Activated gamma-delta T cell treated with anti-CD3 and anti-CD28 coated beads, Interleukin-2, amount 50 U/mL, for 16 hours (primary cell): ENCODE results near the gene TGIF2.
"Not testable (repeated sequence)": the region's sequence is repeated elsewhere in the genome, so short reads cannot be mapped to it uniquely, and the experiment has no call there.

Experiments
- DNase-seq: peaks from one replicate; pipeline ENCODE4 v3.0.0-alpha.2; 2020; ENCODE audit warnings: low read depth

Gene TGIF2

DNA sequence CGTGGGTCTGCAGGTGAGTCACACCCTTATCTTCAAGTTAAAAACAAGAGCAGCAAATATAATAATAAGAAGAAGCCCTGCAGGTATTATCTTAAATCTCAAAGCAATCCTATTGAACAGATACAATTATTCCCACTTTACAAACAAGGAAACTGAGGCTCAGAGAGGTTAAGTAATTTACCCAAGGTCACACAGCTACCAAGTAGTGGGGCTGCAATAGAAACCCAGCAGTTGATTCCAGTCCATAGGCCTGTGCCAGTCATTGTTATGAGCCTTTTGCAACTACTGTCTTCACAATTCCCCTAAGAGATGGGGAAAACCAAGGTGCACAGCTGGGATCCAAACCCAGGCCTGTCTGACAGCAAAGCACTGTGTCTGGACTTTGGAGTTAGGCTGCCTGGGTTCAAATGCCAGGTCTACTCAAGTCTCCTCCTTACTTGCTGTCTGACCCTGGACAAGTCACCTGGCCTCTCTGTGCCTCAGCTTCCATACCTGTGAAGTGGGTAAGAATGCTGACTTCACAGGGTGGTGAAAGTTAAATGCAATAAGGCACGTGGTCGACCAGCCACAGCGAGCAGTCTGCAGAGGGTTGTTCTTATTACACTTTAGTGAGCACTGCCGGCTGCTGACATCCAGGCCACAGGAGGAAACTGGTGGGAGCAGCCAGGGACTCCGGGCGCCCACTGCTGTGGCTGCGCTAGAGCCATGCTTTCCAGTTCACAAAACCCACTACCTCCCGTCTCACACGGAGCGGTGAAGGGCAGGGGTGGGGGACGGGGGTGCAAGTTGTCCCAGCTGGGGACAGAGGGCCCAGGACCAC lies 26.0 kb upstream of the TGIF2 start:
- no peak for DNase-seq

DNA sequence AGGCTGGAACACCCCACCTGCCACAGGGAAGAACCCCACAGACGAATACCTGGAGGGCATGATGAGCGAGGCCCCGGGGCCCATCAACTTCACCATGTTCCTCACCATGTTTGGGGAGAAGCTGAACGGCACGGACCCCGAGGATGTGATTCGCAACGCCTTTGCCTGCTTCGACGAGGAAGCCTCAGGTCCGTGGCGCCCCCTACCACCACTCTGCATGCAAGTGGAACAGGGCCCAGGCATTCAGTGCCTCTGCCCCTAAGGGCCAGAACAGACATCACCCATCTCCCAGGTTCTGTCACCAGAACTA lies 25.4 kb upstream of the TGIF2 start:
- no peak for DNase-seq

DNA sequence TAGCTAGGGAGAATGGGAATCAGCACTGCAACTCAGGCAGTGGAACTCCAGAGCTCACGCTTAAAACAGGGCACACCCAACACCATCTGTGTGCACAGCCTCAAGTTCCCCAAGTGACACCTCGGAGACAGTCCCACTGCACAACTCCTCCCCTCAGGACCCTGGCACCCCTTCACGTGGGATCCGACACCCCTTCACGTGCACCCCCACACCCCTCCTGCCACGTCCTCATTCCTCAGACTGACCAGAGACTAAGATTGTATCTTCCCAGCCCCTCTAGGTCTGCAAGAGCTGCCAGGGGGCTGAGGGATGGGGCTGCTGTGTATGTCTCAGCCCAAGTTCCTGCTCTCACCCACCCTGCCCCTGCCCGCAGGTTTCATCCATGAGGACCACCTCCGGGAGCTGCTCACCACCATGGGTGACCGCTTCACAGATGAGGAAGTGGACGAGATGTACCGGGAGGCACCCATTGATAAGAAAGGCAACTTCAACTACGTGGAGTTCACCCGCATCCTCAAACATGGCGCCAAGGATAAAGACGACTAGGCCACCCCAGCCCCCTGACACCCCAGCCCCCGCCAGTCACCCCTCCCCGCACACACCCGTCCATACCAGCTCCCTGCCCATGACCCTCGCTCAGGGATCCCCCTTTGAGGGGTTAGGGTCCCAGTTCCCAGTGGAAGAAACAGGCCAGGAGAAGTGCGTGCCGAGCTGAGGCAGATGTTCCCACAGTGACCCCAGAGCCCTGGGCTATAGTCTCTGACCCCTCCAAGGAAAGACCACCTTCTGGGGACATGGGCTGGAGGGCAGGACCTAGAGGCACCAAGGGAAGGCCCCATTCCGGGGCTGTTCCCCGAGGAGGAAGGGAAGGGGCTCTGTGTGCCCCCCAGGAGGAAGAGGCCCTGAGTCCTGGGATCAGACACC lies 24.4 kb upstream of the TGIF2 start:
- no peak for DNase-seq

DNA sequence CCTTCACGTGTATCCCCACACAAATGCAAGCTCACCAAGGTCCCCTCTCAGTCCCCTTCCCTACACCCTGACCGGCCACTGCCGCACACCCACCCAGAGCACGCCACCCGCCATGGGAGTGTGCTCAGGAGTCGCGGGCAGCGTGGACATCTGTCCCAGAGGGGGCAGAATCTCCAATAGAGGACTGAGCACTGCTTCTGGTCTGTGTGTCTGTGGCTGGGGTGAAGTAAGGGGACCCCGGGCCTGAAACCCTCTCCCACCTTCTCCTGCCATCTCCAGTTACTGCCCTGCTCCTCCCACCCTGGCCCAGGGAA lies 23.8 kb upstream of the TGIF2 start:
- DNase-seq: no peak

DNA sequence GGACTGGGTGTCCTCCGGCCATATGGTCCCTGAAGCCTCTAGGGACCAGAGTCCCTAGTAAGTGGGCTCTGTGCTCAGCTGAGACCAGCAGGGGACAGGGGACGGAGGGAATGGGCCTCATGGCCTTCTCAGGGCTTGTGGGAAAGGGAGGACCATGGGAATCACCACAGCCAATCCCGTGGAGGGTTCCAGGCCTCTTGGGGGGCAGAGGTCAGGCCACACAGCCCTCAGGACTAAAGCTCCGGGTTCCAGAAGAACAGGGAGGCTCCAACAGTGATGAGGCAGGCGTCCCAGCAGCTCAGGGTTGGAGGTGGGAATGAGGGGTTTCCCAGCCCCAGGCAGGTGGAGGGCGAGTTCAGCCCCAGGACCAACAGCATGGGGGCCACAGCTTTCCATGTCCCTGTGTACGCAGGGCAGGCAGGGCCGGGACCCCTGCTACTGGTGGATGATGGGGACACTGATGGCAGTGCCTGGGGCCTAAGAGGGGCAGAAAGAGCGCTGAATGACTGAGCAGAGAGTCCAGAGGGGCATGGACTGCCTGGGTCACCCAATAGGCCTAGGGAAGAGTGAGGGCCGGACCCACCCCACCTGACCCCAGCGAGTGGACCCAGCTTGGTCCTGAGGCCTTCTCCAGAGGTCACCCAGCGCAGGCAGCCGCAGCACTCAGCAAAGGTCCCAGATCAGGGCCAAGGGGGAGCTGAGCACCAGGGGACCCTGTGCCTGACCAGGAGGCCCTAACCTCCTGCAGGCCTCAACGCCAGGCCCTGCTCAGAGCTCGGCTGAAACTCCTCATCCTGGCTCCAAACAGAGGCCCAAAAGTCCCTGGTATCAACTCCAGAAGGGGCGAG lies 23.2 kb upstream of the TGIF2 start:
- no peak for DNase-seq

DNA sequence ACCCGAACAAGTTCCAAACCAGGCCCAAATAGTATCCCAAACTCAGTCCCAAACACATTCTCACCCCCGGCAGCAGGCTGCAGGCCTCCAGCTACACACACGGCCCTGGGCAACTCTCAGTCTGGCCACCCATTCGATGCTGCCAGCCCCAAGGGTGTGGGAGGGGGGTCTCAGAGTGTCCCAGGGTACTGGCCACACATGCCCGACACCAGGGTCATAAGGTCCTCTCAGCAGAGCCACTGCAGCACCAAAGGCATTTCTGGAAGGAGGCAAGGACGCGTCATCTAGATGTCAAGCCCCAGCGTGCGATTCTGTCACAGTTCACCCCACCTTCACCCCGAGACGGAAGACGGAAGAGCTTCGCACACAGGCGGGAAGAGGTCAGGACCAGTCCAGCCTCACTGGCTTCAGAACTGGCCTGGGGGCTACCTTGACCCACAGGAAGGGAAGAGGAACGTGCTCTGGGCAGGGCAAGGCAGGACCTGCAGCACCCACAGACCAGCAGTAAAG lies 22.6 kb upstream of the TGIF2 start:
- DNase-seq: no peak

DNA sequence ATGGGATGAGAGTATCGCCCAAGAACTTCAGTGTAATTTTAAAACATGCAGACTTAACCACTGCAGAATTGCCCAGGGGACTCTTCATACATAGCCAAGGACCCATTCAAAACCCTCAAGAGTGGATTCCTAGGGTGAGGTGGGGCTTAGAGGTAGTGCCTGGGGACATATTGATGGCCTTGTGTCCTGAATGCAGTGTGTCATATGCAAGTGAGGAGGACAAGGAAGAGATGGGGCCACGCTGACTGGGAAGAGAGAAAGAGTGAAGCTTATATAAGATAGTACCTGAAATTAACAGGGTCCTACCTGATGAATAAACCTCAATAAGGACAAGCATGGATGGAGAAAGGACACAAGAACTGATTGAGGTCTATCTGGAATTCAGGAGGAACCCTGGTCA lies 18.1 kb upstream of the TGIF2 start:
- no peak for DNase-seq

DNA sequence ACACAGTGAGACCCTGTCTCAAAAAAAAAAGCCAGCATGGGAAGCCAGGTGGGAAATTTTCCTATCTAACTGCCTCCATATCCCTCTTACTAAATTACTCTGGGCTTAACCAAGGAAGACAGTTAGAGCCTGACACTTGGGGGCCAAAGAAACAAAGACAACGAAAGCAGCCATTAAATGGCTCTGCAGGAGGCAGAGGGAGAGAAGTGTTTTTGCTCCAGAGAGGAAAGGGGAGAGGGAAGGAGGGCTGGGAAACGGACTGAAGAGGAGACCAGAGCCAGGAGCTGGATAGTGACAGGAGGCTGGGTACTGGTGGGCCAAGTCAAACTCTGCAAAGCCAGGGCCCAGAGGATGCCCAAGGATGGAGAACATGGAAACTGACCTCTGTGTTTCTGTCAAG lies 10.7 kb upstream of the TGIF2 start:
- no peak for DNase-seq

DNA sequence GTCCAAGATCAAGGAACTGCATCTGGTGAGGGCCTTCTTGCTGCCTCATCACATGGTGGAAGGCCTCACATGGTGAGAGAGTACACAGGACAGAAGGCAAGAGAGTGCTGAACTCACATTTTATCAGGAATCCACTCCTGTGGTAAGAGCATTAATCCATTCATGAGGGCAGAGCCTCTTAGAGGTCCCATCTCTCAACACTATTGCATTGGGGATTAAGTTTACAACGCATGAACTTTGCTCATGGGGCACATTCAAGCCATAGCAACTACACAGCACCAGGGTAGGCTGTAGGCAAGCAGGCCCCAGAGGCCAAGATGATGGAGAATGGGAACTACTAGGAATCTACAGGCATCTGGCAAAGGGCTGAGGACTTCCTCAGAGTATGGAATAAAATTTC lies 10.0 kb upstream of the TGIF2 start:
- DNase-seq: no peak

DNA sequence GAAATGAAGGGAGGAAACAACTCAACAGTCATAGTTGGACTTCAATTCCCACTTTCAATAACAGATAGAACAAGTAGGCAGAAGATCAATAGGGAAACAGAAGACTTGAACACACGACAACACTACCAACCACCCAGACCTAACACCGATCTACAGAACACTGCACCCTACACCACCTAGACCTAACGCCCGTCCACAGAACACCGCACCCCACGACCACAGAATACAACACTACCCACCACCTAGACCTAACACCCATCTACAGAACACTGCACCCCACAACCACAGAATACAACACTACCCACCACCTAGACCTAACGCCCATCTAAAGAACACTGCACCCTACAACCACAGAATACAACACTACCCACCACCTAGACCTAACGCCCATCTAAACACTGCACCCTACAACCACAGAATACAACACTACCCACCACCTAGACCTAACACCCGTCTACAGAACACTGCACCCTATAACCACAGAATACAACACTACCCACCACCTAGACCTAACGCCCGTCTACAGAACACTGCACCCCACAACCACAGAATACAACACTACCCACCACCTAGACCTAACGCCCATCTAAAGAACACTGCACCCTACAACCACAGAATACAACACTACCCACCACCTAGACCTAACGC lies 9.2 kb upstream of the TGIF2 start:
- not testable (repeated sequence) for DNase-seq

DNA sequence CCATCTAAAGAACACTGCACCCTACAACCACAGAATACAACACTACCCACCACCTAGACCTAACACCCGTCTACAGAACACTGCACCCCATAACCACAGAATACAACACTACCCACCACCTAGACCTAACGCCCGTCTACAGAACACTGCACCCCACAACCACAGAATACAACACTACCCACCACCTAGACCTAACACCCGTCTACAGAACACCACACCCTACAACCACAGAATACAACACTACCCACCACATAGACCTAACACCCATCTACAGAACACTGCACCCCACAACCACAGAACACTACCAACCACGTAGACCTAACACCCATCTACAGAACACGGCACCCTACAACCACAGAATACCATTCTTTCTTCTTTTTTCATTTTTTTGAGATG lies 8.7 kb upstream of the TGIF2 start:
- not testable (repeated sequence) for DNase-seq

DNA sequence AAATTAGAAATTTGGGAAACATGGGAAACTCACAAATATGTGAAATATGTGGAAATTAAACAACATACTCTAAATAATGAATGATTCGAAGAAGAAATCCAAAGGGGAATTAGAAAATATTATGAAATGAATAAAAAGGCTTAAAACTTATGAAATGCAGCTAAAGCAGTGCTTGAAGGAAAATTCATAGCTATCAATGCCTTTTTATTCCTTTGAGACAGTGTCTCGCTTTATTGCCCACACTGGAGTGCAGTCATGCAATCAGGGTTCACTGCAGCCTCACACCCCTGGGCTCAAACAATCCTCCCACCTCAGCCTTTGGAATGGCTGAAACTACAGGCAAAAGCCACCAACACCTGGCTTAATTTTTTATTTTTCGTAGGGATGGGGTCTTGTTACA lies 7.9 kb upstream of the TGIF2 start:
- no peak for DNase-seq

DNA sequence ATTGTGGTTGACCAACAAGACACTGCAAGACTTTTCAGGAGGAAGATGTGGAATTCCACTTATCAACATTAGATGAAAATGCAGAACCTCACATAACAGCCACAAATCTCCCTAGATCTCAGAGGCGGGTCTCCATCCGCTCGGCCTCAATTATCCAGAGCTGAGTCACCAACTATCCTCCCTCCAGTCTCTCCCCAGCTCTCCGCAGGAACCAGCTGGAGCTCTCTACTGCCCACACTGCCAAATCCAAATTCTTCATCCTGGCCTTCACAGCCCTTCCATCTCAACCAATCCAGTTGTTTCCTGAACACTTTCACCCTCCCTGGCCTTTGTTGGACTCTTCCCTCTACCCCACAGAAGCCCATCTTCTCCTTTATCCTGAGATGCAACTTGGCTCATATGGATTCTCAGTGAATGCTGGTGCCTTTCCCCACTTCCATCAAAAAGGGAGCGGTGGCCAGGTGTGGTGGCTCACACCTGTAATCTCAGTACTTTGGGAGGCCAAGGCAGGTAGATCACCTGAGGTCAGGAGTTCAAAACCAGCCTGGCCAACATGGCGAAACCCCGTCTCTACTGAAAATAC lies 3.5 kb upstream of the TGIF2 start:
- no peak for DNase-seq

DNA sequence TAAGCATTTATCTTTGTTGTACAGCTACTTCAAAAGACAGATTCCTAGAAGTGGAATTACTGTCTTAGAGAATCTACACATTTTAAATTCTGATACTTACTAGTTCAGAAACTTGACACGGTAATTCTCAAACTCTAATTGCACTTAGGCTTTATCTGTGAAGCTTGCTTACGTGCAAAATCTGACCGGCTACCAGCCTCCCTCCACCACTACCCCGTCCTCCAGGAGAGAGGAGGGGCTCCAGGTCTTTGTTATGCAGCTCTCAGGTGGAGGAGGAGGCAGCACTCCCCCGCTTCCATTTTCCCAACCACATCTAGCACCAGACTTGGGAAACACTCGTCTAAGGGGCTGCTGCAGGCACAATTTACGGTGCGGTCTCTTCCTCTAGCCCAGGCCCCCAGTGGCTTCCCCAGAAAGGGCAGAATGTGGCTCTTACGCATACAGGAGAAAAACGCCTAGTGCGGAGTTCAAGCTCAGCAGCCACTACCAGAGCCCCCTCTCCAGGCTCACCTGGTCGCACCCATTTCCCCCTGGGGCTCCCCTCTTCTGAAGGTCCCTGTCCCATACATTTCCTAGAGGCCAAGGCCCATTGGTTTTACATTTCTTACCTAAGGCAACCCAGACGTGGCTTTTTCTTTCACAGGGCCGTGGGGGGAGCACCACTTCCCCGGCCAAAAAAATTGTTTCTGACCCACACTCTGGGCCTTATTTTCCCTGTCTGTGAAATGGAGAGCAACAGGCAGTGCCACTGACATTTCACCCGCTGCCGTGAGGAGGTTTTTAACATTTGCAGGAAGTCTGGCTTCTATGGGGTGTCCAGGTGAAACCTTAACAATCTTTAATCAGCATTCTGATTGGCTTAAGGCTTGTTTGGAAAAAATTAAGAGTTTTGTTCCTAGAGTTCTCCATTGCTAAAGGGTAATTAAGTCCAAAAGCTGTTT lies 1.6 kb upstream of the TGIF2 start:
- no peak for DNase-seq

DNA sequence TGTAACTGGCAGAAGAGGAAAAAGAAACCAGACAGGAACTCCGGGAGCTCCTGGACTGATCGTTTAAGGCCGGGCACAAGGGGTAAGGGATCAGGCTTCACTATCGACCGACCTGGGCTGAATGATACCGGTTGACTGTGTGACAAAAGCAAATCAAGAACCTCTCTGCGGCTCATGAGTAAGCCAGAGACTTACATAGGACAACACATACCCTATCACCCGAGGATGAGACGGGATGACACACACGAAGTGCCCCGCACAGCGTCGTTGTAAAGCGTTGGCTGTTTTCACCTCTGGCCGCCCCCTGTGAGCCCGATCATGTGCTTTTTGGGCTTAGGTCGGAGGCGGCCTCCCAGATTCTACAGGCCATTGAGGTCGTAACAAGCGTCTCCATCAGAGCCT lies 695 bp upstream of the TGIF2 start:
- peak; percentile 60 for DNase-seq

DNA sequence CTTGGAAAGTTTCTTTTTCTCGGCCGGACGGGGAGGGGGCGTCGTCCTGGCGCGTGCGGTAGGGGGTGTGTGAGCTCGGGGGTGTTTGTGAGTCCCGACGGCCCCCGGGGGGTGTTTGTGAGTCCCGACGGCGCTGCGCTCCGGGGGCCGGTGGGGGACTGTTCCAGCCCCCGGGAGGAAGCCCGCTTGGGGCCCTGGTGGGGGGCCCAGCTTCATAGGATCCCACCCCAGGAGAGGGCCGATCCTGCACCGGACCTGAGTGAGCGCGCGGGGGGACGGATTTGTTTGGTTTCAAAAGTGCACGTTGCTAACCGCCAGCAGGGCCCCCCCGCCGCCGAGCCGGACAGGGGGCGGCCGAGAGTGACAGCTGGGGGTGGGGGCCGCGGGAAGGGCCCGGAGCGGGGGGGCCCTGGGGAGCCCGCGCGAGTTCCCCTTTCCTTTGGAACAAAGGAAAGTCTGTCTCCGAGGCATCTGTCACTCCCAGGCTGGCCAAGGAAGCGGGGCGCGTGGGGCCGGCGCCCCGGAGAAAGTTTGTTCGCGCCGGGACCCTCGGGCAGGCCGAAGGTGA lies 485 bp downstream of the TGIF2 start:
- no peak for DNase-seq

DNA sequence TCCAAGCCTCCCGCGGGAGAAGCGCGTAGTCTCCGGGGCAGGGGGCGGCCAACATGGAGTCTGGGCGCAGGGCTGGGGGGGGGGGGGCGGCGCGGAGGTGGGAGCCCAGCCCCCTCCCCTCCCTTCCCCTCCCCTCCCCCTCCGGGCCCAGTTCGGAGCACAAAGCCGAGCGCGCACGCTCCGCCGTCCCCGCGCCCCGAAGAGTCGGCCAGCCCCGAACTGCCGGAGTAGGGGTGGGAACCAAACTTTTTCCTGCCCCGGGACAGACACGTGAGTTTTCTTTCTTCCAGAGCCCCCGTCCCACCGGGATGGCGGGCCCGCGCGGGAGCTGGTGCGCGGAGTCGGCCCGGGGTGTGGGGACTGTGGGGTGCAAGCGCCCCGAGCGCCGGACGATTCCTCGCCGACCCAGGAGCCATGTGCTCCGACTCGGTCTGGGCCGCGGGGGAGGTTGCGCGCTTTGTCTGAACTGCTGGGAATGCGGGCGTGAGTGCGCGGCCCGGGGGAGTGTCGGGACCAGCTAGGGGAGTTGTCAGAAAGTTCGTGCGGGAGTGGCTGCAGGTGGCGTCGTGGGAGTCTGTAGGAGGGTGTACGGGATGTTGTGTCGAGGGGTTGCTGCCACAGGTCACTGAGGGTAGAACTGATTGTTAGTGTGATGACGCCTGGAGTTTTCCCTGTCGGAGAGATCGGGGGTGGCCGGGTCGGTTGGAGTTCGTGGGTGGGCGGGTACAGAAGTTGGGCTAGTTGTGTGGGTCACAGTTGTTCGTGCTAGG lies 1.2 kb downstream of the TGIF2 start:
- DNase-seq: peak; percentile 38

DNA sequence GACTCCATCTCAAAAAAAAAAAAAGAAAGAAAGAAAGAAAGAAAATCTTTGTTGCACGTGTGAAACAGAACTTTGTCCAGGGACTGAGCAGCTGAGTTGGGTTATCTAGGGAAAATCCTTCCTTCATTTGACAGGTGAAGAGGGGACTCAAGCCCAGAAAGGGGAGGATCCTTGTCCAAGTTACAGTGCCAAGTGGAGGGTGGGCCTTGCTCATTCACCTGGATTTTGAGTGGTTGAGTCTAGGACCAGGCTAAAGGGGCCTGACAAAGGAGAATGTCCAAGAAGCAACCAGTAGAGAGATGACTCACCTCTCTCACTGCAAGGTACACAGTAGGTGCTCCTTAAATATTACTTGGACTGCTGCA lies 2.7 kb downstream of the TGIF2 start:
- no peak for DNase-seq

DNA sequence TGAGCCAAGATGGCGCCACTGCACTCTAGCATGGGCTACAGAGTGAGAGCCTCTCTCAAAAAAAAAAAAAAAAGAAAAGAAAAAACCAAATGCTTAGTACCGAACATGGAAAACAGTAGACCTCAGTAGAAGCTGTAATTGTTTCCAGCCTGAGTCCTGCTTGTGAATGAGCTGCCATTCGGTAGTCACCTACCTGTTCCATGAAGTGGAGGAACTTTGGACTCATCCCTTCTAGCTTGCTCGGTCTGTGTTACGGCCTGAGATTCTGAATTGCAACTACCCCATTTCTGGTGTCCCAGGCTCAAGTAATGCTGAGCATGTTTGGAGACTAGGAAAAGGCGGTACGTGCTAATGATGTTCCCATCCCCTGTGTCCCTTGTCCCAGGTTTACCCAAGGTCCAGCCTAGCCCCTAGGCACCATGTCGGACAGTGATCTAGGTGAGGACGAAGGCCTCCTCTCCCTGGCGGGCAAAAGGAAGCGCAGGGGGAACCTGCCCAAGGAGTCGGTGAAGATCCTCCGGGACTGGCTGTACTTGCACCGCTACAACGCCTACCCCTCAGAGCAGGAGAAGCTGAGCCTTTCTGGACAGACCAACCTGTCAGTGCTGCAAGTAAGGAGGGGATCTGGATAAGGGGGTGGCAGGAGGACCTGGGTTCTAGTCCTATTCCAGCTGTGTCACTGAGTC lies 5.1 kb downstream of the TGIF2 start:
- DNase-seq: no peak
